Effector CD8-positive, alpha-beta T cell (primary cell): ENCODE data around the gene STOML2.

Source experiments
- DNase-seq: peaks from one replicate; lab custom pipeline; 2025; lab: John Stamatoyannopoulos, UW

Gene STOML2

DNA sequence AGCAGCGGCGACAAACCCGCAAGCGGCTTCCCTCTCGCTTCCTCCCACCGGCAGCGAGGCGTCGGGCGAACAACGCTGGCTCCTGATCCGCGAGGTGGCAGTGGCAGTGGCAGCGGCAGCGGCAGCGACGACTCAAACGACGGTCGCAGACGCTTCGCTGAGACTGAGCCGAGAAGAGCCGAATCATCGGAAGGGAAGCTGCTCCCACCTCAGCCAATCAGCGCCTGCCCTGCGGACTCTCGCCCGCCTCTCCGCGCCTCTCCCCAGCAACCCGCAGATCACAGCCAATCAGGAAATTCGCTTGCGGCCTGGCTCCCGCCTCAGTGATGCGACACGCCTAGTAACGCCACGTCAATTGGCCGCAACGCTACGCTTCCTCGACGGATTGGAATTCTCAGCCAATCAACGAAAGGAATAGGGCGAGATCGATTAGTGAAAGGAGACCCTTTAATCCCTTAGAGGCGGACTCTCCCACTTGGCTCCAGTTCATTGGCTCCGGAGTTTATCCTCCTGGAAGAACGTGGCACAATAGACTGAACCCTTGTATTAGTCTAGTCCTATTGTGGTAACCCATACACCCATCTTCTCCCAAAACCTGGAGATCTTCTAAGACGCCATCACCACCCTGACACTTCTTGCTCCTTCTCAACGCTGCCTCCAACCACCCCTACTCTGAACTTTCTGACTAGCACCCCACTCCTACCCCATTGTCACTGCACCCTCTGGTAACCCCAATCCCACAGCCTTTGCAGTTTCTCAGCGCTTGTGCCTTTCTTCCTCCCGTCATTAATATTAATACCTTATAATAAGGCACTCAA, 30.3 kb downstream of the STOML2 start, which contains the start of gene VCP:
VCP (minus strand) TSS at position 165 of the 818 bp plus-strand sequence. CDS start 272 bp downstream, outside the sequence.
- peak; percentile 95 for DNase-seq

DNA sequence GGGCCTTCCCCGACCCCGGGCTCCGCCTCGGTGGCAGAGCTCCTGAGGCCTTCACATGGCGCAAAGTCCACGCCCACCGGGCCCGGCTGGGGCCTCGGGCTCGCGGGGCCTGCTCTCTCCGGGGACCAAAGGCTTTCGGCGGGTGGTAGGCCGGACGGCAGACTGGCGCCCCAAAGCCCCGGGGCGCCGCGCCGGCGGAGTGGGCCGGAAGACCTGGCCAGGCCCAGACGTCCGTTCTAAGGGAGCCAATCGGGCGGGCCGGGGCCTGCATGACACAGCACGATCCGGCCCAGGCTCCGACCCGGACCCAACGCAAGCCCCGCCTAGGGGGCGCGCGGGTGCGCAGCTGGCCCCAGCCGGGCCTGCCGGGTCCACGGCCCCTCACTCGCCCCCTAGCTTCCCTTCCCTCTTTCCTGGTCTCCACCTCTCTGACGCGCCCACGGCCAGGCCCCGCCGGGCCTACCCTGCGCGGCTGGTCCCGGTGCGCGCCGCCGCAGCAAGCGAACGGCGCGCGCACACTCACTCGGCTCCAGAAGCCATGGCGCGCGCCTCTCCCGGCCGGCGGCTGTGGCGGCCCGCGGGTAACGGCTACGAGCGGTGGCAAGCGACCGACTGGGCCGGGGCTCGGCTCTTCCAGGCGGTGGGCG, 31.0 kb downstream of the STOML2 start:
- DNase-seq = peak; percentile 70

GRCh38 chr9:35070823-35071813, 31.8 kb downstream of the STOML2 start:
- no peak for DNase-seq

DNA sequence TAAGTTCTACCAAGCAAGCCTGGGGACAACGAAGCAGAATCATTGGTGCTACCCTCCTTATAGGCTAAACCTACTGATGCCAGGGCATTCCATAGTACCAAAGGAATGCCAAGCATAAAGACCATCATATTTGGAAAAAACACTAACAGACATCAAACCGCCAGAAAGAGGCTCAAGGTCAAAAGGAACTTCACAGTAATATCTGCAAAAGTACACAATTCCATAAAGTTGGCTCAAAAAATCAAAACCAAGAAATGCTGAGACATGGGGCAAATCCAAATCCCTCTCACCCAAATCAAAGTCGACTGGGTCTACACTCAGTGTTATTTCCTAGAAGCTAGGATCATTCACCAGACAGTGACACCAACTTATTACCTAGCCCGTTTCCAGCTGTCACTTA, 33.9 kb downstream of the STOML2 start:
- no peak for DNase-seq

- DNase-seq = no peak
Observed at GRCh38 chr9:35067056-35067455, 35.9 kb downstream of the STOML2 start.

GRCh38 chr9:35060548-35061207, 42.3 kb downstream of the STOML2 start:
- no peak for DNase-seq

- DNase-seq = no peak
Observed at GRCh38 chr9:35059438-35059837, 43.5 kb downstream of the STOML2 start.

GRCh38 chr9:35057271-35057620, 45.7 kb downstream of the STOML2 start:
- no peak for DNase-seq

- no peak for DNase-seq
Observed at GRCh38 chr9:35056571-35057270, 46.2 kb downstream of the STOML2 start.

- no peak for DNase-seq
Observed at GRCh38 chr9:35054871-35055644, 47.9 kb downstream of the STOML2 start.

DNA sequence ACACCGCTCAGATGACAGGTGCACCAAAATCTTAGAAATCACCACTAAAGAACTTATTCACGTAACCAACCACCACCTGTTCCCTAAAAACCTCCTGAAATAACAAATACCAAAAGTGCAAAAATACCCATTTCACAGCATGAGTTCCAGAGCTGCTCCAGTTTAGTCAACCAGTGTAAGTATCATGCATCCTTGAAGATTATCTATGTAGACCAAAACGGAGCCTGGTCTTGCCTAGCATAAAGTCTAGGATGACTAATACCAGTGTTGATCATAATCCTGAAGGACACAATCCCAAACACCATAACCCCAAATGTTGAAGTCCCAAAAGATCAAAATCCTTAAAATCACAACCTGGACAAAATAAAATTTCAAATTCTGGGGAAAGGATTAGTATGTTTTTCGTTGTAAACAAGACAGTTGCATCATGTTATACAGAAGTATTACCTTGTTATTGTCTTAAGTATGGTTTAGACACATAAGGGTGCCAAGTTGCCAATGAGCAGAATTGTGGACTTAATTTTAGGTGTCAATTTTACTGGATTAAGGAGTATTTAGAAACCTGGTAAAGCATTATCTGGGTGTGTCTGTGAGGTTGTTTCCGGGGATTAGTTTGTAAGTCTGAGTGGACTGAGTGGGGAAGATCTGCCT, 48.6 kb downstream of the STOML2 start:
- DNase-seq = no peak

GRCh38 chr9:35051069-35051967, 51.6 kb downstream of the STOML2 start:
- peak; percentile 16 for DNase-seq
